Bronchial epithelial cell (primary cell): ENCODE measurements around the gene IL1RL2. TPM values are rescaled to one million over a fixed set of nuclear protein-coding genes. Genes with fewer than 3 reads are reported as not detected.

Experiments
- DNase-seq: peaks from one replicate; pipeline ENCODE4 v3.0.0-alpha.2; 2010; ENCODE audit warnings: low read depth
- FAIRE-seq: peaks from 2 replicates; lab custom pipeline; 2011; peaks lifted over from hg19 to GRCh38; lab: Jason Lieb, UNC
- H3K27me3 ChIP-seq: 2 replicates; pipeline ENCODE4 v1.5.1; 2011; ENCODE audit warnings: low read length; ENCODE audit not compliant: control insufficient read depth, insufficient read depth
- H3K36me3 ChIP-seq: 2 replicates; pipeline ENCODE4 v1.5.1; 2011; ENCODE audit warnings: low read length; ENCODE audit not compliant: control insufficient read depth, insufficient read depth
- H3K4me3 ChIP-seq: 2 replicates; pipeline ENCODE4 v1.5.1; 2011; ENCODE audit warnings: mild to moderate bottlenecking, low read depth, low read length, control low read depth
- total RNA-seq: library from RNA; depleted of rRNA; stranded (reverse); fragments of >200 nt; gene quantifications from 2 replicates; pipeline ENCODE4 v1.2.1, GENCODE V29; 2014
- TF ChIP-seq, protein P1 (sequence below): IDR thresholded peaks from 2 replicates; pipeline ENCODE4 v1.5.1; 2011; ENCODE audit warnings: mild to moderate bottlenecking, moderate library complexity, low read length, control low read depth, inconsistent platforms; ENCODE audit not compliant: insufficient read depth, severe bottlenecking

Gene IL1RL2
- total RNA-seq, 1 donor from 2014 or later = 1.8 TPM

DNA sequence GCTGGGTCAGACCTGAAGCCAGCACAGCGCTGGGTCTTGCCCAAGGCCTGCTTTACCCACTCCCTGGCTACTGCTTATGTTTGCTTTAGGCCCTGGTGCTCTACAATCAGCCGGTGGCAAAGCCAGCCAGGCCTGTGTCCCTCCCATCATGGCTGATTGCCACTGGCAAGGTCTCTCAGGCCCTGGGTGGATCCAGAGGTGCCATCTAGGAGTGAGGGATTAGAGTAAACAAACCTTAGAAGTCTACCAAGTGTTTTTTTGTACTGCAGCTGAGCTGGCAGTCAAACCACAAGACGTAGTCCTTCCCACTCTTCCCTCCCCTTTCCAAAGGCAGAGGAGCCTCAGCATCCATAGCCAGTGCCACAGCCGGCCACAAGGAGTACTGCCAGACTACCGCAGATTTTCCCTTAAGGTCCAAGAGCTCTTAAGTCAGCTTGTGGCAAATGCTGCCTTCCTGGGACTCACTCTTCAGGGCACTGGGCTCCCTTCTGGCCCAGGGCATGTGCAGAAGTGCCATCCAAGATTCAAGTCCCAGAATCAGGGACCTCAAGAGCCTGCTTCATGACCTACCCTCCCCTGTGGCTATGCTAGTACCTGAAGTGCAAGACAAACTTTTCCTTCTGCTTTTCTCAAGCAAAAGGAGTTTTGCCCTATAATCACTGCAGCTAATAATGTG, 20.0 kb downstream of the IL1RL2 start:
- Histone ChIP-seq H3K27me3 (no peaks in the 10 kb centered on the region), H3K36me3 (no peaks in the 10 kb centered on the region), H3K4me3 (no peak overlapping the region)
- DNase-seq = no peak
- TF ChIP-seq, protein P1, sequence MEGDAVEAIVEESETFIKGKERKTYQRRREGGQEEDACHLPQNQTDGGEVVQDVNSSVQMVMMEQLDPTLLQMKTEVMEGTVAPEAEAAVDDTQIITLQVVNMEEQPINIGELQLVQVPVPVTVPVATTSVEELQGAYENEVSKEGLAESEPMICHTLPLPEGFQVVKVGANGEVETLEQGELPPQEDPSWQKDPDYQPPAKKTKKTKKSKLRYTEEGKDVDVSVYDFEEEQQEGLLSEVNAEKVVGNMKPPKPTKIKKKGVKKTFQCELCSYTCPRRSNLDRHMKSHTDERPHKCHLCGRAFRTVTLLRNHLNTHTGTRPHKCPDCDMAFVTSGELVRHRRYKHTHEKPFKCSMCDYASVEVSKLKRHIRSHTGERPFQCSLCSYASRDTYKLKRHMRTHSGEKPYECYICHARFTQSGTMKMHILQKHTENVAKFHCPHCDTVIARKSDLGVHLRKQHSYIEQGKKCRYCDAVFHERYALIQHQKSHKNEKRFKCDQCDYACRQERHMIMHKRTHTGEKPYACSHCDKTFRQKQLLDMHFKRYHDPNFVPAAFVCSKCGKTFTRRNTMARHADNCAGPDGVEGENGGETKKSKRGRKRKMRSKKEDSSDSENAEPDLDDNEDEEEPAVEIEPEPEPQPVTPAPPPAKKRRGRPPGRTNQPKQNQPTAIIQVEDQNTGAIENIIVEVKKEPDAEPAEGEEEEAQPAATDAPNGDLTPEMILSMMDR = no peak
- FAIRE-seq = no peak

DNA sequence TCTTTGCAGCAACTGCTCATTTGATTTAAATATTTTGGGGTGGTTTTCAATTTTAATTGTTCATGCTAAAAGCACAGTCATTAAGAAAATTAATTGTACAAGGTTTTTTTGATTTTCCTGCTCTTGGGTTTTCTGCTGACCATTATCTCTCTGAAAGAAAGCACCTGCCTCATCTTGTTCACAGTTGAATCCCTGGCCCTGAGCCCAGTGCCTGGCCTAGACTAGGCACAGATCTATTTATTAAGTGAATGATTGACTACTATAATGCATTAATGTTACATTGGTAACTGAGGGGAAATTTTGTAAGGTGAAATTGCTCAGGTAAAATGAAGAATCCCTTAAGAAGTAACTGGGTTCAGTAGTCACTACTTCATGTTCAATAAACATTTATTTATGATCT, 22.0 kb downstream of the IL1RL2 start:
- TF ChIP-seq, protein P1 = no peak
- Histone ChIP-seq H3K36me3 (no peaks in the 10 kb centered on the region), H3K4me3 (no peak overlapping the region), H3K27me3 (no peaks in the 10 kb centered on the region)
- DNase-seq (no peak), FAIRE-seq (no peak)

DNA sequence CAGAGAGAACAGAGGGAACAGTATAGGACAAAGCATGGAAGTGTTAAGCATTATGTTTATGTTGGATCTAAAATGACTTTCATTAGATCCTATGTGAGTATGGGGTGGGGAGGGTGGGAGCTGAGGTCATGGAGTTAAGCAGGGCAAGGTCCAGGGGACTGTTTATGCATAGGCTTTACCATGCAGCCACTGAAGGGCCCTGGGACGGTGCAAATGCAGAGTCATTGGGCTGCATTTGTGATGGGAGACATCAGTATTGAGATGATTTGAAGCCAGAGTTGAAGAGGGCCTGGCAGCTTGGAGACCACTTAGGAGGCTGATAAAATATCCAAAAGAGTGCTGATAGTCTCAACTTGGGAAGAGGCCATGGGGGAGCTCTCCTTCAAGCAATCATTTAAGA, 22.7 kb downstream of the IL1RL2 start:
- Histone ChIP-seq H3K36me3 (no peaks in the 10 kb centered on the region), H3K27me3 (no peaks in the 10 kb centered on the region), H3K4me3 (no peak overlapping the region)
- no peak for DNase-seq
- TF ChIP-seq, protein P1 = no peak
- no peak for FAIRE-seq

DNA sequence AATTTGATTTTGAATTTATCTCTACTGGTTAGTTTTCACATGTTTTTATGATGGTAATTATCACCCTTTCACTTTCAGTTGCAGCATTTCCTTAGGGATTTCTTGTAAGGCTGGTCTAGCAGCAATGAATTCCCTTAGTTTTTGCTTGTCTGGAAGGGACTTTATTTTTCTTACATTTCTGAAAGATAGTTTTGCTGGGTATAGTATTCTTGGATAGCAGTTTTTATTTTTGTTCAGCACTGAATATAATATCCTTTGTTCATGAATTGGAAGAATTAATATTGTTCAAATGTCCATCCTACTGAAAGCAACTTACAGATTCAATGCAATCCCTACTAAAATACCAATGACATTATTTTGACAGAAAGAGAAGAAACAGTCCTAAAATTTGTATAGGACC, 30.2 kb downstream of the IL1RL2 start:
- no peaks in the 10 kb centered on the region for H3K27me3 ChIP-seq
- TF ChIP-seq, protein P1 = no peak
- DNase-seq (no peak), FAIRE-seq (no peak)
- no peak overlapping the region for H3K4me3 ChIP-seq
- peaks cover 3% of the 10 kb centered on the region for H3K36me3 ChIP-seq

DNA sequence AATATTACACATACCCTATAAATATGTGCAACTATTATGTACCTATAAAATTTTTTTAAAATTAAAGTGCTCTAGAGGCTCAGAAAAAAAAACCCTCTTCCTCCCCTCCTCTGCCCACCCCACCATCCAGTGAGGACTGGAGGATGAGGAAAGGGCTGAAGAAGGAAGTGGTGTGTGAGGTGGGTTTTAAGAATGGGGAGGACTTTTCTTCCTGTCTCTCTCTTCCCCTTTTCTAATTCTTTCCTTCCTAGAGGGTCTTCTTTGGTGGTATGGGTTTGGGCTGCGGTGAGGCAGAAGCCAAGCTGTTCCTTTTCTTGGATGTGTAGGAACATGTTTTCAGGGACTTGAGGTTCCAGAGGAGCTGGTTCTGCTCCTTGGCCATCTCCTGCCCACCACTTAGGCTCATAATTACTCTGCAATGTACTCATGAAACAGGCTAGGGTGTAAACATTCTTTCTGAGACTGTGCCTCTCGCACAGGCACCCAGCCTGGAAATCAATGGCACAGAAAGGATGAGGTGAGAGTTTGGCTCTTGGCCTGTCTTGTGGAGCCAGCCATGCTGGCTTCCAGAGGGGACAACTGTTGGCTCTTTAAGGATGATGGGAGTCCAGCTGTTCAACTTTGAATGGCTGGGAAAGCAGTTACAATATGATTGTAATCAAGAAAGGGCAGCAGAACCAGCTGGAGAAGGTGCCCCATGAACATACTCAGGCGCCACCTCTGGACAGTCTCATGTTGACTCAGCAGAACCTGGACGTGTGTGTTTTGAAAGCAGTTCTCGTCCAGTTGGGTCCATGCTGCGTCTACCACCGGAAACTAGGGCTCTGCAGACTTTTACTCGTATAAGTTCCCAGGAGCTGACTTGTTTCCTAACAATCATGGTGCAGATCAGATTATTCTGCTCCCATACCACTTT, 38.3 kb downstream of the IL1RL2 start:
- peak; percentile 65 for DNase-seq

More for the DNA sequence above, 38.3 kb downstream of the IL1RL2 start:
- H3K36me3 ChIP-seq = peaks cover 1% of the 10 kb centered on the region
- H3K4me3 ChIP-seq = no peak overlapping the region
- TF ChIP-seq, protein P1 = peak; percentile 6
- no peak for FAIRE-seq
- no peaks in the 10 kb centered on the region for H3K27me3 ChIP-seq
